ENCODE data around the gene LARGE1.

DNA sequence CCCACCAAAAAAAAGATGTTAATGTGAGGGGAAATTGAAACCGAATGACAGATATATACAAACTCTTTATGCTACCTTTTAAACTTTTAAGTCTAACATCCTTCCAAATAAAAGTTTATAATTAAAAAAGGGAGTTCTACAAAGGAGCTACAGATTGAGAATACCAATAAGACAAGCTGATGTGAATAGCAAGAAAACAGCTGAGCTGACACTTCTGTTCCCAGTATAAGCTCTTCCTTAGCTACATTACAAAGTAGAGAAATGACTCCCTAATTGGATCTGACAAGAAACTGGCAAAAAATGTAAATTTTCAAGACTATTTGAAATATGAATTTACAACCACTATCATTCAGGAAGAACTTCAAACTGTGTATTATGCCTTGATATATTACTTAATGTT is 567.5 kb downstream of the LARGE1 start:
- no peak for TF ChIP-seq CTCF (IDR thresholded peaks at IDR 0.05)
- no peak for TF ChIP-seq POLR2A (IDR thresholded peaks at IDR 0.05)

Measured in Peyer's patch (tissue), 4 donors.